ENCODE results near the gene PHLDB2. TPM values are rescaled to one million over a fixed set of nuclear protein-coding genes. Genes with fewer than 3 reads are reported as not detected.
A peak's percentile ranks its signal among the peaks of the same experiment; 100 is the strongest.

Gene PHLDB2
- total RNA-seq, 1 donor from 2014 or later = 54.3 TPM

- Histone ChIP-seq H3K4me1 (ENCODE audit: control insufficient read depth in 3 of 3, insufficient read depth in 3 of 3, low read length in 3 of 3) (peaks cover 0 to 5% (median 3%) of the 10 kb centered on the region in 3 donors), H3K36me3 (ENCODE audit: control insufficient read depth in 3 of 3, insufficient read depth in 3 of 3, low read length in 3 of 3) (no peaks in the 10 kb centered on the region), H3K9ac (ENCODE audit: low read depth in 1 of 3, low read length in 3 of 3) (no peak overlapping the region), H3K4me3 (ENCODE audit: low read length in 3 of 3) (no peak overlapping the region), H3K27ac (ENCODE audit: low read depth, low read length) (no peak overlapping the region), H3K27me3 (ENCODE audit: control insufficient read depth in 3 of 3, insufficient read depth in 3 of 3, low read length in 3 of 3) (peaks cover 14 to 21% (median 20%) of the 10 kb centered on the region in 3 donors), H3K9me3 (ENCODE audit: control insufficient read depth in 3 of 3, low read length in 3 of 3) (no peaks in the 10 kb centered on the region)
Observed at GRCh38 chr3:112004187-112004586, 145.1 kb downstream of the PHLDB2 start.

GRCh38 chr3:112004669-112005068, 145.6 kb downstream of the PHLDB2 start:
- no peak overlapping the region for H3K27ac ChIP-seq (ENCODE audit: low read depth, low read length)
- H3K4me1 ChIP-seq (ENCODE audit: control insufficient read depth in 3 of 3, insufficient read depth in 3 of 3, low read length in 3 of 3) = peaks cover 0 to under 1% (median 0%) of the 10 kb centered on the region in 3 donors
- H3K4me3 ChIP-seq (ENCODE audit: low read length in 3 of 3) = no peak overlapping the region
- H3K9me3 ChIP-seq (ENCODE audit: control insufficient read depth in 3 of 3, low read length in 3 of 3) = no peaks in the 10 kb centered on the region
- no peak overlapping the region for H3K9ac ChIP-seq (ENCODE audit: low read depth in 1 of 3, low read length in 3 of 3)
- peaks cover 10 to 17% (median 16%) of the 10 kb centered on the region in 3 donors for H3K27me3 ChIP-seq (ENCODE audit: control insufficient read depth in 3 of 3, insufficient read depth in 3 of 3, low read length in 3 of 3)
- H3K36me3 ChIP-seq (ENCODE audit: control insufficient read depth in 3 of 3, insufficient read depth in 3 of 3, low read length in 3 of 3) = no peaks in the 10 kb centered on the region

GRCh38 chr3:112005091-112005672, 146.1 kb downstream of the PHLDB2 start:
- Histone ChIP-seq H3K4me3 (ENCODE audit: low read length in 3 of 3) (no peak overlapping the region), H3K9me3 (ENCODE audit: control insufficient read depth in 3 of 3, low read length in 3 of 3) (no peaks in the 10 kb centered on the region), H3K4me1 (ENCODE audit: control insufficient read depth in 3 of 3, insufficient read depth in 3 of 3, low read length in 3 of 3) (no peaks in the 10 kb centered on the region), H3K27ac (ENCODE audit: low read depth, low read length) (no peak overlapping the region), H3K36me3 (ENCODE audit: control insufficient read depth in 3 of 3, insufficient read depth in 3 of 3, low read length in 3 of 3) (no peaks in the 10 kb centered on the region), H3K27me3 (ENCODE audit: control insufficient read depth in 3 of 3, insufficient read depth in 3 of 3, low read length in 3 of 3) (peaks cover 6 to 13% (median 11%) of the 10 kb centered on the region in 3 donors), H3K9ac (ENCODE audit: low read depth in 1 of 3, low read length in 3 of 3) (no peak overlapping the region)

GRCh38 chr3:112007633-112008032, 148.6 kb downstream of the PHLDB2 start:
- no peaks in the 10 kb centered on the region for H3K9me3 ChIP-seq (ENCODE audit: control insufficient read depth in 3 of 3, low read length in 3 of 3)
- H3K36me3 ChIP-seq (ENCODE audit: control insufficient read depth in 3 of 3, insufficient read depth in 3 of 3, low read length in 3 of 3) = no peaks in the 10 kb centered on the region
- H3K9ac ChIP-seq (ENCODE audit: low read depth in 1 of 3, low read length in 3 of 3) = no peak overlapping the region
- peaks cover 3 to 6% (median 3%) of the 10 kb centered on the region in 3 donors for H3K4me1 ChIP-seq (ENCODE audit: control insufficient read depth in 3 of 3, insufficient read depth in 3 of 3, low read length in 3 of 3)
- no peaks in the 10 kb centered on the region for H3K27me3 ChIP-seq (ENCODE audit: control insufficient read depth in 3 of 3, insufficient read depth in 3 of 3, low read length in 3 of 3)
- no peak overlapping the region for H3K4me3 ChIP-seq (ENCODE audit: low read length in 3 of 3)
- no peak overlapping the region for H3K27ac ChIP-seq (ENCODE audit: low read depth, low read length)

GRCh38 chr3:112009670-112010069, 150.6 kb downstream of the PHLDB2 start:
- Histone ChIP-seq H3K27ac (ENCODE audit: low read depth, low read length) (no peak overlapping the region), H3K9ac (ENCODE audit: low read depth in 1 of 3, low read length in 3 of 3) (no peak overlapping the region), H3K9me3 (ENCODE audit: control insufficient read depth in 3 of 3, low read length in 3 of 3) (no peaks in the 10 kb centered on the region), H3K27me3 (ENCODE audit: control insufficient read depth in 3 of 3, insufficient read depth in 3 of 3, low read length in 3 of 3) (no peaks in the 10 kb centered on the region), H3K4me1 (ENCODE audit: control insufficient read depth in 3 of 3, insufficient read depth in 3 of 3, low read length in 3 of 3) (peaks cover 8 to 15% (median 9%) of the 10 kb centered on the region in 3 donors), H3K36me3 (ENCODE audit: control insufficient read depth in 3 of 3, insufficient read depth in 3 of 3, low read length in 3 of 3) (no peaks in the 10 kb centered on the region), H3K4me3 (ENCODE audit: low read length in 3 of 3) (no peak overlapping the region)

- Histone ChIP-seq H3K9ac (ENCODE audit: low read depth in 1 of 3, low read length in 3 of 3) (no peak overlapping the region), H3K27ac (ENCODE audit: low read depth, low read length) (no peak overlapping the region), H3K27me3 (ENCODE audit: control insufficient read depth in 3 of 3, insufficient read depth in 3 of 3, low read length in 3 of 3) (no peaks in the 10 kb centered on the region), H3K4me3 (ENCODE audit: low read length in 3 of 3) (no peak overlapping the region), H3K36me3 (ENCODE audit: control insufficient read depth in 3 of 3, insufficient read depth in 3 of 3, low read length in 3 of 3) (no peaks in the 10 kb centered on the region), H3K9me3 (ENCODE audit: control insufficient read depth in 3 of 3, low read length in 3 of 3) (no peaks in the 10 kb centered on the region), H3K4me1 (ENCODE audit: control insufficient read depth in 3 of 3, insufficient read depth in 3 of 3, low read length in 3 of 3) (peaks cover 8 to 15% (median 9%) of the 10 kb centered on the region in 3 donors)
Observed at GRCh38 chr3:112010636-112011035, 151.6 kb downstream of the PHLDB2 start.

GRCh38 chr3:112011376-112011940, 152.4 kb downstream of the PHLDB2 start:
- H3K4me1 ChIP-seq (ENCODE audit: control insufficient read depth in 3 of 3, insufficient read depth in 3 of 3, low read length in 3 of 3) = peaks cover 8 to 15% (median 9%) of the 10 kb centered on the region in 3 donors
- no peaks in the 10 kb centered on the region for H3K36me3 ChIP-seq (ENCODE audit: control insufficient read depth in 3 of 3, insufficient read depth in 3 of 3, low read length in 3 of 3)
- no peaks in the 10 kb centered on the region for H3K9me3 ChIP-seq (ENCODE audit: control insufficient read depth in 3 of 3, low read length in 3 of 3)
- no peaks in the 10 kb centered on the region for H3K27me3 ChIP-seq (ENCODE audit: control insufficient read depth in 3 of 3, insufficient read depth in 3 of 3, low read length in 3 of 3)
- H3K4me3 ChIP-seq (ENCODE audit: low read length in 3 of 3) = no peak overlapping the region
- no peak overlapping the region for H3K9ac ChIP-seq (ENCODE audit: low read depth in 1 of 3, low read length in 3 of 3)
- no peak overlapping the region for H3K27ac ChIP-seq (ENCODE audit: low read depth, low read length)

- Histone ChIP-seq H3K36me3 (ENCODE audit: control insufficient read depth in 3 of 3, insufficient read depth in 3 of 3, low read length in 3 of 3) (no peaks in the 10 kb centered on the region), H3K27me3 (ENCODE audit: control insufficient read depth in 3 of 3, insufficient read depth in 3 of 3, low read length in 3 of 3) (no peaks in the 10 kb centered on the region), H3K9ac (ENCODE audit: low read depth in 1 of 3, low read length in 3 of 3) (no peak overlapping the region), H3K27ac (ENCODE audit: low read depth, low read length) (no peak overlapping the region), H3K4me3 (ENCODE audit: low read length in 3 of 3) (no peak overlapping the region), H3K9me3 (ENCODE audit: control insufficient read depth in 3 of 3, low read length in 3 of 3) (no peaks in the 10 kb centered on the region), H3K4me1 (ENCODE audit: control insufficient read depth in 3 of 3, insufficient read depth in 3 of 3, low read length in 3 of 3) (peaks cover 8 to 15% (median 9%) of the 10 kb centered on the region in 3 donors)
Observed at GRCh38 chr3:112012205-112012992, 153.3 kb downstream of the PHLDB2 start.

- H3K4me1 ChIP-seq (ENCODE audit: control insufficient read depth in 3 of 3, insufficient read depth in 3 of 3, low read length in 3 of 3) = peaks cover 8 to 15% (median 9%) of the 10 kb centered on the region in 3 donors
- H3K9me3 ChIP-seq (ENCODE audit: control insufficient read depth in 3 of 3, low read length in 3 of 3) = no peaks in the 10 kb centered on the region
- H3K27ac ChIP-seq (ENCODE audit: low read depth, low read length) = no peak overlapping the region
- peak overlapping the region; percentile 57 to 65 (median 60) for H3K4me3 ChIP-seq (ENCODE audit: low read length in 3 of 3)
- H3K9ac ChIP-seq (ENCODE audit: low read depth in 1 of 3, low read length in 3 of 3) = peak overlapping the region; percentile 10 to 59 (median 40)
- no peaks in the 10 kb centered on the region for H3K36me3 ChIP-seq (ENCODE audit: control insufficient read depth in 3 of 3, insufficient read depth in 3 of 3, low read length in 3 of 3)
- H3K27me3 ChIP-seq (ENCODE audit: control insufficient read depth in 3 of 3, insufficient read depth in 3 of 3, low read length in 3 of 3) = no peaks in the 10 kb centered on the region
Observed at GRCh38 chr3:112013058-112013783, 154.2 kb downstream of the PHLDB2 start.

Measured in skeletal muscle tissue (tissue), 4 donors.